ENCODE data around the gene ARHGEF33.

Gene ARHGEF33

GRCh38 chr2:39023649-39024048 lies 134.0 kb downstream of the ARHGEF33 start:
- TF ChIP-seq CTCF (conservative IDR thresholded peaks at IDR 0.05; ENCODE audit: low read length), result no peak
- H3K4me3 ChIP-seq (ENCODE audit: low read length), result no peak overlapping the region
- DNase-seq (ENCODE audit: low read depth), result no peak

- no peak for TF ChIP-seq CTCF (conservative IDR thresholded peaks at IDR 0.05; ENCODE audit: low read length)
- DNase-seq (ENCODE audit: low read depth), result peak; percentile 8
- no peak overlapping the region for H3K4me3 ChIP-seq (ENCODE audit: low read length)
Observed at GRCh38 chr2:39024833-39025232, 135.2 kb downstream of the ARHGEF33 start.

Measured in AG10803 (cell line).